Measurements from ENCODE around the gene BIVM.

DNA sequence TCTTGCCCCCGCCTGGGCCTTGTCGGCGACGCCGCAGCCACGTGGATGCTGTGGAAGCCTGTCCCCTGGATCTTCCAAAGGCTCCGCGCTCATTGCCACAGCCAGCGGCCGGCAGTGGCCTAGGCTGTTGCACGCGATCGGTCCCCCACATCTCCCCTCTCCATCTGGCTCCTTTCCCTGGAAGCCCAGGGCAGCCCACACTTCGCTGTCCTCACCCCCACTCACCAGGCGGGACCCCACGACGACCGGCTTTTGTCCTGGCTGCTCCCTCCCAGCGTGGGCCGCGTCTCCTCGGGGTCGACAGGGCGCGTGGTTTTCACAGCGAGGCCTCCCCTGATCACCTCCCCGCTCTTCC lies 24.7 kb upstream of the BIVM start:
- TF ChIP-seq EZH2 (IDR thresholded peaks at IDR 0.05; ENCODE audit: insufficient read depth, poor library complexity, severe bottlenecking): no peak
- TF ChIP-seq EZH2phosphoT487 (IDR thresholded peaks at IDR 0.05; ENCODE audit: insufficient read depth, low read depth): no peak

Measured in GM23248 (cell line).